Stimulated activated CD8-positive, alpha-beta memory T cell treated with anti-CD3 and anti-CD28 coated beads, Interleukin-15, amount 100 ng/mL, for 4 hours (primary cell): ENCODE results near the gene ZNF629.
A peak's percentile ranks its signal among the peaks of the same experiment; 100 is the strongest.

Source experiments
- DNase-seq, 2 donors: peaks; one replicate each; pipeline ENCODE4 v3.0.0-alpha.2; 2020; ENCODE audit warnings: low read depth in 2 of 2

The ZNF629 gene

GRCh38 chr16:30748634-30749445 lies 38.2 kb downstream of the ZNF629 start:
- DNase-seq = peak in 1 of 2 donors; percentile 10

- DNase-seq = peak; percentile 84 to 85
Observed at GRCh38 chr16:30747799-30748633, 39.0 kb downstream of the ZNF629 start, which contains the start of gene PHKG2. TSS of gene PHKG2 (plus strand) at chr16:30748425. CDS start at chr16:30748821, 396 bp downstream.

GRCh38 chr16:30747331-30747730 lies 39.7 kb downstream of the ZNF629 start:
- no peak for DNase-seq

GRCh38 chr16:30746638-30747175 lies 40.3 kb downstream of the ZNF629 start:
- no peak for DNase-seq

GRCh38 chr16:30745082-30745481 lies 41.9 kb downstream of the ZNF629 start:
- DNase-seq = no peak

GRCh38 chr16:30744183-30744582 lies 42.8 kb downstream of the ZNF629 start:
- no peak for DNase-seq

- no peak for DNase-seq
Observed at GRCh38 chr16:30743716-30744115, 43.3 kb downstream of the ZNF629 start.

- no peak for DNase-seq
Observed at GRCh38 chr16:30741461-30741914, 45.5 kb downstream of the ZNF629 start.

GRCh38 chr16:30740364-30741251 lies 46.4 kb downstream of the ZNF629 start:
- no peak for DNase-seq

GRCh38 chr16:30738984-30739951 lies 47.7 kb downstream of the ZNF629 start:
- no peak for DNase-seq

- no peak for DNase-seq
Observed at GRCh38 chr16:30737794-30738648, 49.0 kb downstream of the ZNF629 start.

GRCh38 chr16:30736995-30737793 lies 49.8 kb downstream of the ZNF629 start:
- no peak for DNase-seq

GRCh38 chr16:30731411-30731810 lies 55.6 kb downstream of the ZNF629 start:
- DNase-seq = no peak

GRCh38 chr16:30728899-30729672 lies 57.9 kb downstream of the ZNF629 start:
- DNase-seq = no peak
